DMS53 (cell line): ENCODE results near the gene GLIS2.

ENCODE experiments used
- DNase-seq: peaks from one replicate; lab custom pipeline; 2025; lab: John Stamatoyannopoulos, UW

Gene GLIS2

GRCh38 chr16:4315186-4316107 is at the start of gene GLIS2:
TSS of gene GLIS2 (plus strand) at chr16:4316067. CDS start at chr16:4332281, 16,214 bp downstream.
- DNase-seq: peak; percentile 95

DNA sequence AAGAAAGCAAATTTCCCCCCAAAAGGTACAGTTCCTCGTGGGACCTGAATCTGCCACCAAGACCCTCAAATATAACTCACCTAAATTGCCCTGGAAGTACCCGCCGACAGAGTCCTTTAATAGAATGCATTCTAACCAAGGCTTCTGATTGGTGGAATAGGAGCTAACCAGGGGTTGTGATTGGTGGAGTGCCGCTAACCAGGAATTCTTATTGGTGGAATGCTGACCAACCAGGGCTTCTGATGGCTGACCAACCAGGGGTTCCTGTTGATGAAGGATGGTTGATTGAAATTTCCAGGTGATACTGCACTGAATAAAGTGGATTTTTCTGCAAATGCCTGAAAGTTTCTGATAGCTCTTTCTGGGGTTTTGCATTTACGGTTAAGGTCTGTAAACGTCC is 49.5 kb upstream of the GLIS2 start:
- peak; percentile 30 for DNase-seq

GRCh38 chr16:4270091-4270490 is 45.8 kb upstream of the GLIS2 start:
- DNase-seq: no peak

DNA sequence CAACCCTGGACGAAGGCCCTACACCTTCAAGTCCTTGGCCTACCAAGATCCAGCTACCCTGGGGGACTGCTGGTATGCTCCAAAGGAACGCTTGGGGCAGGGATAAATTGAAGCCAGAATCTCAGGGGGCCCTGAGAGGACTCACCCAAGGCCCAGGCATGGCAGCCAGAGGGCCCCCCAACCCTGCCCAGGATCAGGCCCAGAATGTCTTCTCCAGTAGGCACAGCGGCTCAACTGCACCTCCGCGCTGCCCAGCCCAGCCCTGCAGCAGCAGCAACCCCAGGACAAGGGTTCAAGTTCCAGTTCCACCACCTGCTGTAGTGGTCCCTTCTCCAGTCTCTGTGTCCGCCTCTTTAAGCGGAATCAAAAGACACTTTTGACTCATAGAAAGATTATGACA is 45.3 kb upstream of the GLIS2 start:
- no peak for DNase-seq

DNA sequence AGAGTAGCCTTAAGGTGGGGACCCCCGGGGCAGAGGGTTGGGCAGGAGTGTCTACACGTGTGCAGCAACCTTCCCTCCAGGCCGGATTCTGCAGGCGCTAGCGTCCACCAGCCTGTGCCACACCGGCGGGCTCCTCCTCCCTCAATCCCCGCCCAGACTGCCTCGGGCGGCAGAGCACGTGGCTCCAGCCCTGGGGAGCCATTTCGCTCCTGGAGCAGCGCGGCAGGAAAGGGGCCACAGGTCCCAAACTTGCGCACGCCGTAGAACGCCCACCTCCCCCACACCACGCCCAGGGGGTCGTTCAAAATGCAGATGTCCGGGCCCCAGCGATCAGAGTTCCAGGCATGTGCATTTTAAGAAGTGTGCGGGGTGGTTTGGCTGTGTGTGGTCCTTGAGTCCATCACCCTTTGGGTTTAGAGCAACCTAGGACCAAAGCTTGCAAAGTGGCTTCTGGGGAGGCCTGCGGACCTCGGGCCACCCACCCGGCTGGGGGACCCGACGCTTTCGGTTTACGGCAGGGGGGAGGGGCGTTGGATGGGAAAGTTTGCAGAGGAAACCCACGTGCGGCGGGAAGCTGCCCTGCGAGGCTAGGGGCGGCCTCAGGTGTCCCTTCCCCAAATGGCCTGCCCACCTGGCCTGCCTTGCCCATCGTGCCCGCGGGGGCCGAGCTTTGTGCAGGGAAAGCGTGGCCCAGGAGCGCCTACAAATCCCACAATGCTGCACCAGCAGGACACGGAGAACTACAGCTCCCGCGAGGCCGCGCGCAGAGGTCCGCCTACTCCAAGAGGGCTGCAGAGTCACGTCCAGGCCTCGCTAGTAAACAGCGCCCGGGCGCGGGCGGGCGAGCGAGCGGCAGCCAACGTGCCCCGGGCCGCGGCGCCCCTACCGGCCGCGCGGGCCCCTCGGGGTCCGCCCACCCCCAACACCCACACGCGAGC is 44.4 kb upstream of the GLIS2 start:
- peak; percentile 95 for DNase-seq

DNA sequence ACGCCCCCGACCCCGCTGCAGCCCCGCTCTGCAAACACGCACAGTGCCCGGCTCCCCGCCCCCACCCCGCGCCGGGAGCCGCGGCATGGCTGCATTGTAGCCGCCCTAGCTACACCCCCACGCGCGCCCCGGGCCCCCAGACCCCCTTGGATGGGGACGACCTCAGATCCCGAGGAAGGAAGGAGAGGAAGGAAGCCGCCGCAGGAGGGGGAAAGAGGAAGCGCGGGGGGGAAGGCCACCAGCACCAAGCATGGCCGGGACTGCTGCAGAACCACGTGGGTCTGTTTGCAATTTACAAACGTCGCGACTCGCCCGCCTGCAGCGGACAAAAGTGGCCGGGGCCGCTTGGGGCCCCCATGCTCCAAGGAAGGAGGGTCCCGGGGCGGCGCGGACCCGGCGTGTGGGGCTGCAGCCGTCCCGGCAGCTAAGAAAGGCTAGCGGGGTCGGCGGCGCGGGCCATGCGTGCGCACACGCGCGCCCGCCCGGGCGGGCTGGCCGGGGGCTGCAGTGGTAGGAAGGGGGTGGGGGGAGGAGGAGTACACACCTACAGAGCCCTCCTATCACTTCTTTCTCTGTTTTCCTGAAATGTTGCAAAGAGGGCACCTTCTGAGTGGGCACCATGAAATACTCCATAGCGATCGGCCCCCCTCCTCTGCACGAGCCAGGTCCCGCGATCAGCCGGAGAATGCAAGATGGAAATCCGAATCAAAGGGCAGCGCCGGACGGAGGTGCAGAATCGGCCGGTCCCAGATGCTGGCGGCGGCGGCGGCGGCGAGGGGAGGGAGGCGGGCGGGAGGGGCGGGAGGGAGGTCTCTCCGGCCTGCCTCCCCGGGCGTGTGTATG is 43.5 kb upstream of the GLIS2 start:
- DNase-seq: peak; percentile 67

GRCh38 chr16:4273858-4274311 is 42.0 kb upstream of the GLIS2 start:
- peak; percentile 77 for DNase-seq

DNA sequence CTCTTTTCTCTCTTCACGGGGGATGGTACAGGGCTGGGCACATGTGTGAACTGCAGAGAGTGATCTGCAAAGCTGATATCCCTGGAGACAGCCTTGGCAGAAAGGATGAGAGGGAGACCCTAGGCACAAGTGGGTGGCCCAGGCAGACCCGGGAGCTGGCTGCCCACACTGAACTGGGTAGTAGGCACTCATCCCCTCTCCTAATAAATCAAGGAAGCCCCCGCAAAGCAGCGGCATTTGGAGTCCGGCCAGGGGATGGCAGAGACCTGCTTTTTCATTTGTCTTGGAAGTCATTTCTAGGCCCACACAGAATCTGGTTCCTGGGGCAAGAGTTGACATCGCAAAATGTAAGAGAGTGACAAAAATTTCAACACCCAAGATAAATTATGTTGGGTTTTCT is 40.0 kb upstream of the GLIS2 start:
- DNase-seq: no peak

DNA sequence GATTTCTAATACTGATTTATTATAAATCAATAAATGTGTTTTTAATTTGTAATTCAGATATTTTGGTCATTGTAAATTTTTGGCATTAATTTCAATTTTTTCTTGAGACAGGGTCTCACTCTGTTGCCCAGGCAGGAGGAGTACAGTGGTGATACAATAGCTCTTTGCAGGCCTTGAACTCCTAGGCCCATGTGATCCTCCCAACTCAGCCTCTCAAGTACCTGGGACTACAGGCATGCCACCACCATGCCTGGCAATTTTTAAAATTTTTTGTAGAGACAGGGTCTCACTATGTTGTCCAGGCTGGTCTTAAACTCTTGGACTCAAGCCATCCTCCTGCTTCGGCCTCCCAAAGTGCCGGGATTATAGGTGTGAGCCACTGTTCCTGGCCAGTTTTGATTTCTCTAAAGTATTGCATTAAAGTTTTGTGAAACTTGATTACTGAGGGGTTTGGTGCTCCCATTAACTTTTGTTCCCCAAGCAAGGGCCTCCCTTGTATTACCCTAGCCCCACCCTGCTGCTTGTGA is 37.8 kb upstream of the GLIS2 start:
- DNase-seq: no peak

DNA sequence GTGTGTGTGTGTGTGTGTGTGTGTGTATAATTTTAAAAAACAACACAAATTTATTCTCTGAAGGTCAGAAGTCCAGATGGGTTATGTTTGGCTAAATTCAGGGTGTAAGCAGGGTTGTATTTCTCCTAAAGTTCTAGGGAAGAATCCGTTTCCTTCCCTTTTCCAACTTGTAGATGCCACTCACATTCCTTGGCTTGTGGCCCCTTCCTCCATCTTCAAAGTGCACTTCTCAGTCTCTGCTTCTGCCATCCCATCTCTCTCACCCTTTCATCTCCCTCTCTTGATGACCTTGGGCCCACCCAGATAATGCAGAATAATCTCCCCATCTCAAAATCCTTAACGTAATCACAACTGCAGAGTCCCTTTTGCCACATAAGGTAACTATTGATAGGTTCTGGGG is 35.2 kb upstream of the GLIS2 start:
- no peak for DNase-seq

GRCh38 chr16:4283441-4283840 is 32.4 kb upstream of the GLIS2 start:
- no peak for DNase-seq

DNA sequence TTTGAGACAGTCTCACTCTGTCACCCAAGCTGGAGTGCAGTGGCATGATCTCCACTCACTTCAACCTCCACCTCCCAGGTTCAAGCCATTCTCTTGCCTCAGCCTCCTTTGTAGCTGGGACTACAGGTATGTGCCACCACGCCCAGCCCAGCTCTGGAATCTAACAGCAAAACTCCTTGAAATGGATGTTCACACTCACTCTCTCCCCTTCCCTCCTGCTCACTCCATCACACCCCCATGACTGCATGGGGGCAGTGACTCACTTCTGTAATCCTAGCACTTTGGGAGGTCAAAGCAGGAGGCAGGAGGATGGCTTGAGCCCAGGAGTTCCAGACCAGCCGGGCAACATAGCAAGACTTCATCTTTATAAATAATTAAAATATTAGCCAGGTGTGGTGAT is 31.9 kb upstream of the GLIS2 start:
- DNase-seq: peak; percentile 23

DNA sequence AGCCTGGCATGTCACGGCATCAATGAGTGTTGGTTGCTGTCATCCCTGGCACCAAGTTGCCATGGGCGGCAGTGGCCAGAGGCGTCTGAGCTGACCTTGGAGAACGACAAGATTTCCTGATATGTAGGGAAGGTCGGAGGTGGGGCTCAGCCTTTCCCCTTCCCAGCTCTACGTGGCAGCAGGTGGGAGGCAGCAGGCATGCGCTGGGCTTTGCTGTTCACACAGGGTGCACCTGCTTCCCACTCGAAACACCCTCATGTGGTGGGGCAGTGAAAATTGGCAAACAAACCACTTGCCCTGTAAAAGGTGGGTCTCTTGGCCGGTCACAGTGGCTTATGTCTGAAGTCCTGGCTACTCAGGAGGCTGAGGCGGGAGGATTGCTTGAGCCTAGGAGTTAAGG is 30.7 kb upstream of the GLIS2 start:
- peak; percentile 85 for DNase-seq

DNA sequence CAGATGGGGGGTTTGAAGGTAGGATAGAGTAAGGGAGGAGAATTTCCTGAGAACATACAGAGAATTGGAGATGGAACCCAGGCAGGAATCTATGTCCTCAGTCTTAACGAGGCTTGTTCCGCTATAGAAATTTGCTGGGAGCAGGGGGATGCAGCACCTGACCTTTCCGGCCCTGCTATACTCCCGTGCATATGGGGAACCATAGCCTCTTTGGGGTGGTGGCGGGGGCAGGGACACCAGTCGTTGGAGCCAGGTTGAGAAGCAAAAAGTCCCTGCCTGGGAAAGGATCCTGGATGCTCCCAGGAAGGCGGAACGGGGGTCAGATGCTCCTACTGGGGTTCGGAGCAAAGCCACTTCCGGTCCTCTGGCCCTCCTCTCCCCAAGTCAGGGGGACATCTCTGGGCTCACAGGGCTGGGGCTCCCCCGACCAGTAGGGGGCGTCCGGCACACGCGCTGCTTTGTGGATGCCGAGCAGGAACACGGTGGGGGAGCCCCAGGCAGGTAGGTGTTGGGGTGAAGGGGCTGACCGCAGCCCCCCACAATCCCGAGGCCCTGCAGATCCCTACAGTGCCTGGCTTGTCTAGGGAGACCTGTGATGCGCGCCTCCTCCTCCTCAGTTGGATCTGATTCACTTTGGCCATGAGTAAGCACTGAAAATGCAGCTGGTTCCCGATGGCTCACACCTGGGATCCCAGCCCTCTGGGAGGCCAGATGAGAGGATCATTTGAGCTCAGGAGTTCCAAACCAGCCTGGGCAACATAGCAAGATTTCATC is 27.5 kb upstream of the GLIS2 start:
- DNase-seq: peak; percentile 83

GRCh38 chr16:4290236-4290830 is 25.5 kb upstream of the GLIS2 start:
- DNase-seq: peak; percentile 93

- no peak for DNase-seq
Observed at GRCh38 chr16:4291699-4292098, 24.2 kb upstream of the GLIS2 start.

DNA sequence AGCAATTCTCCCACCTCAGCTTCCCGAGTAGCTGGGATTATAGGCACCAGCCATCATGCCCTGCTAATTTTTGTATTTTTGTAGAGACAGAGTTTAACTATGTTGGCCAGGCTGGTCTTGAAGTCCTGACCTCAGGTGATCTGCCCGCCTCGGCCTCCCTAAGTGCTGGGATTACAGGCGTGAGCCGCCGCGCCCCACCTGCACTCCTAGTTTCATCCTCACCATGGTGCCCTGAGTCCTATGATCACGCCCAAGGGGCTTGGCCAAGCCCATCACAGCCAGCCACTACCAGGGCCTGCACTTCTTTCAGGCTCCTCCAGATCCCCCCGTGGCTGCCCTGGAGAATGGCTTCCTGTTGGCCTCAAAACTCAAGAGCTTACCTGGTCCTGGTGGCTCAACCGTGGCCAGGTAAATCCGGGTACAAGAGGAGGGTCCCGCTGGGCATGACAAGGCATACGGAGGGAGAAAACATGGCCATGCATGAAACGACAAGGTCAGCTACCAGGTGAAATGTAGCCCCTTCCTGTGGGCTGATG is 22.6 kb upstream of the GLIS2 start:
- DNase-seq: no peak

- peak; percentile 65 for DNase-seq
Observed at GRCh38 chr16:4293822-4294457, 21.9 kb upstream of the GLIS2 start.

DNA sequence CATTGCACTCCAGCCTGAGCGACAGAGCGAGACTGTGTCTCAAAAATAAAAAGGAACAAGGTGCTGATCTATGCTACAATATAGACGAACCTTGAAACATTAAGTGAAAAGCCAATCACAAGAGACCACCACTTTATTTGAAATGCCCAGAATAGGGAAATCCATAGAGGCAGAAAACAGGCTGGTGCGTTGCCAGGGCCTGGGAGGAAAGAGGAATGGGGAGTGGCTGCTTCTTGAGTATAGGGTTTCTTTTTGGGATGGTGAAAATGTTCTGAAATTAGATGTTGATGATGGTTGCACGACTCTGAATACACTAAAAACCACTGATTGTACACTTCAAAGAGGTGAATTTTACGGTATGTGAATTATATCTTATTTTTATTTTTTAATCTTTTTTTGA is 20.3 kb upstream of the GLIS2 start:
- DNase-seq: no peak

DNA sequence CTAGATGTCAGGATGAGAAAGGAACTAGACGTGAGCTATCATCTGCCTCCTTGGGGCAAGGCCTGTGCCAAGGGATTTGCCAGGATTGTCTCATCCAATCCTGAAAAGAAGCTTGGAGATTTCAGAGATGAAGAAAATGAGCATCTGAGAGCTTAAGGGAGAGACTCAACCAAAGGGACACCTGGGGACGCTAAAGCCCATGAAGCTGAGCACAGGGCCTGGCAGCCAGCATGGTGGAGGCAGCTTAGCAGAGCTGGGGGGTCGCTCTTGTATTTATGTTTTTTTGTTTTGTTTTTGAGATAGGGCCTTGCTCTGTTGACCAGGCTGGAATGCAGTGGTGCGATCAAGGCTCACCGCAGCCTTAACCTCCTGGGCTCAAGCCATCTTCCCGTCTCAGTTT is 18.4 kb upstream of the GLIS2 start:
- no peak for DNase-seq
